IMR-90 (cell line): Measurements from ENCODE around the gene ADD3.

ENCODE experiments used
- CEBPB ChIP-seq: IDR thresholded peaks from 2 replicates; pipeline ENCODE4 v1.6.1; 2012; ENCODE audit warnings: low read depth, low read length, improper control_type of control experiment
- CHD1 ChIP-seq: IDR thresholded peaks from 2 replicates; pipeline ENCODE4 v1.6.1; 2012; ENCODE audit warnings: low read depth, low read length, improper control_type of control experiment
- MAFK ChIP-seq: IDR thresholded peaks from 2 replicates; pipeline ENCODE4 v1.6.1; 2012; ENCODE audit warnings: low read depth, low read length, improper control_type of control experiment
- MAZ ChIP-seq: IDR thresholded peaks from 2 replicates; pipeline ENCODE4 v1.6.1; 2012; ENCODE audit warnings: low read depth, mild to moderate bottlenecking, low read length, improper control_type of control experiment, moderate library complexity, borderline replicate concordance
- POLR2A ChIP-seq: IDR thresholded peaks from 2 replicates; pipeline ENCODE4 v1.6.1; 2012; ENCODE audit warnings: mild to moderate bottlenecking, low read depth, low read length
- RCOR1 ChIP-seq: IDR thresholded peaks from 2 replicates; pipeline ENCODE4 v1.6.1; 2012; ENCODE audit warnings: mild to moderate bottlenecking, low read length, improper control_type of control experiment; ENCODE audit not compliant: insufficient replicate concordance
- TF ChIP-seq, protein P1 (sequence below): conservative IDR thresholded peaks from 2 replicates; pipeline ENCODE4 v1.5.1; 2012; ENCODE audit warnings: mild to moderate bottlenecking, low read depth, low read length, improper control_type of control experiment
- TF ChIP-seq, protein P2 (sequence below): fragments of 150-350 bp; IDR thresholded peaks from 2 replicates; pipeline ENCODE4 v1.6.1; 2017; ENCODE audit warnings: mild to moderate bottlenecking, antibody characterized with exemption, low read length, low read depth

GRCh38 chr10:109998513-109998912, 9.3 kb upstream of the ADD3 start:
- TF ChIP-seq, protein P1, sequence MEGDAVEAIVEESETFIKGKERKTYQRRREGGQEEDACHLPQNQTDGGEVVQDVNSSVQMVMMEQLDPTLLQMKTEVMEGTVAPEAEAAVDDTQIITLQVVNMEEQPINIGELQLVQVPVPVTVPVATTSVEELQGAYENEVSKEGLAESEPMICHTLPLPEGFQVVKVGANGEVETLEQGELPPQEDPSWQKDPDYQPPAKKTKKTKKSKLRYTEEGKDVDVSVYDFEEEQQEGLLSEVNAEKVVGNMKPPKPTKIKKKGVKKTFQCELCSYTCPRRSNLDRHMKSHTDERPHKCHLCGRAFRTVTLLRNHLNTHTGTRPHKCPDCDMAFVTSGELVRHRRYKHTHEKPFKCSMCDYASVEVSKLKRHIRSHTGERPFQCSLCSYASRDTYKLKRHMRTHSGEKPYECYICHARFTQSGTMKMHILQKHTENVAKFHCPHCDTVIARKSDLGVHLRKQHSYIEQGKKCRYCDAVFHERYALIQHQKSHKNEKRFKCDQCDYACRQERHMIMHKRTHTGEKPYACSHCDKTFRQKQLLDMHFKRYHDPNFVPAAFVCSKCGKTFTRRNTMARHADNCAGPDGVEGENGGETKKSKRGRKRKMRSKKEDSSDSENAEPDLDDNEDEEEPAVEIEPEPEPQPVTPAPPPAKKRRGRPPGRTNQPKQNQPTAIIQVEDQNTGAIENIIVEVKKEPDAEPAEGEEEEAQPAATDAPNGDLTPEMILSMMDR, result no peak
- TF ChIP-seq MAZ, result no peak
- TF ChIP-seq POLR2A, result no peak
- TF ChIP-seq MAFK, result no peak
- TF ChIP-seq CEBPB, result no peak
- no peak for TF ChIP-seq CHD1
- TF ChIP-seq, protein P2, sequence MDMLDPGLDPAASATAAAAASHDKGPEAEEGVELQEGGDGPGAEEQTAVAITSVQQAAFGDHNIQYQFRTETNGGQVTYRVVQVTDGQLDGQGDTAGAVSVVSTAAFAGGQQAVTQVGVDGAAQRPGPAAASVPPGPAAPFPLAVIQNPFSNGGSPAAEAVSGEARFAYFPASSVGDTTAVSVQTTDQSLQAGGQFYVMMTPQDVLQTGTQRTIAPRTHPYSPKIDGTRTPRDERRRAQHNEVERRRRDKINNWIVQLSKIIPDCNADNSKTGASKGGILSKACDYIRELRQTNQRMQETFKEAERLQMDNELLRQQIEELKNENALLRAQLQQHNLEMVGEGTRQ, result no peak
- TF ChIP-seq RCOR1, result no peak
